IPS DF 19.7 (cell line): ENCODE data around the gene RNH1.

Experiments used
- DNase-seq: peaks from one replicate; pipeline ENCODE4 v3.0.0-alpha.2; 2013; ENCODE audit warnings: low read depth, low spot score

The RNH1 gene

GRCh38 chr11:537622-538430 lies 30.8 kb upstream of the RNH1 start:
- no peak for DNase-seq

GRCh38 chr11:536841-537621 lies 30.0 kb upstream of the RNH1 start, which contains the start of gene LRRC56:
TSS of gene LRRC56 (plus strand) at chr11:537527. CDS start at chr11:540685, 3,158 bp downstream.
- no peak for DNase-seq

- no peak for DNase-seq
Observed at GRCh38 chr11:535519-536454, 28.7 kb upstream of the RNH1 start, which contains the start of gene HRAS. TSS of gene HRAS (minus strand) at chr11:535576.

- no peak for DNase-seq
Observed at GRCh38 chr11:535210-535518, 28.1 kb upstream of the RNH1 start.

- no peak for DNase-seq
Observed at GRCh38 chr11:534396-535209, 27.6 kb upstream of the RNH1 start.

GRCh38 chr11:533586-534395 lies 26.7 kb upstream of the RNH1 start:
- no peak for DNase-seq

GRCh38 chr11:532986-533585 lies 26.0 kb upstream of the RNH1 start:
- no peak for DNase-seq

GRCh38 chr11:532527-532985 lies 25.5 kb upstream of the RNH1 start:
- DNase-seq: no peak

- no peak for DNase-seq
Observed at GRCh38 chr11:531919-532526, 25.0 kb upstream of the RNH1 start.

- DNase-seq: no peak
Observed at GRCh38 chr11:530960-531831, 24.2 kb upstream of the RNH1 start.

GRCh38 chr11:529728-530411 lies 22.8 kb upstream of the RNH1 start:
- no peak for DNase-seq

GRCh38 chr11:528815-529727 lies 22.0 kb upstream of the RNH1 start:
- DNase-seq: no peak

GRCh38 chr11:528166-528814 lies 21.2 kb upstream of the RNH1 start:
- no peak for DNase-seq

- DNase-seq: no peak
Observed at GRCh38 chr11:526192-526591, 19.1 kb upstream of the RNH1 start.

GRCh38 chr11:521177-521688 lies 14.2 kb upstream of the RNH1 start:
- DNase-seq: no peak
